Measurements from ENCODE around the gene ISL2. TPM values are rescaled to one million over a fixed set of nuclear protein-coding genes. Genes with fewer than 3 reads are reported as not detected.

ISL2 gene
- total RNA-seq, 1 donor from 2014 or later = 0.38 TPM

DNA sequence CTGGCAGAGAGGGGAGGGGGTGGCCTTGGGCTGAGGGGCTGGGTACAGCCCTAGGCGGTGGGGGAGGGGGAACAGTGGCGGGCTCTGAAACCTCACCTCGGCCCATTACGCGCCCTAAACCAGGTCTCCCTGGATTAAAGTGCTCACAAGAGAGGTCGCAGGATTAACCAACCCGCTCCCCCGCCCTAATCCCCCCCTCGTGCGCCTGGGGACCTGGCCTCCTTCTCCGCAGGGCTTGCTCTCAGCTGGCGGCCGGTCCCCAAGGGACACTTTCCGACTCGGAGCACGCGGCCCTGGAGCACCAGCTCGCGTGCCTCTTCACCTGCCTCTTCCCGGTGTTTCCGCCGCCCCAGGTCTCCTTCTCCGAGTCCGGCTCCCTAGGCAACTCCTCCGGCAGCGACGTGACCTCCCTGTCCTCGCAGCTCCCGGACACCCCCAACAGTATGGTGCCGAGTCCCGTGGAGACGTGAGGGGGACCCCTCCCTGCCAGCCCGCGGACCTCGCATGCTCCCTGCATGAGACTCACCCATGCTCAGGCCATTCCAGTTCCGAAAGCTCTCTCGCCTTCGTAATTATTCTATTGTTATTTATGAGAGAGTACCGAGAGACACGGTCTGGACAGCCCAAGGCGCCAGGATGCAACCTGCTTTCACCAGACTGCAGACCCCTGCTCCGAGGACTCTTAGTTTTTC is 4.9 kb downstream of the ISL2 start:
- Histone ChIP-seq H3K27ac (no peak overlapping the region), H3K9me3 (no peaks in the 10 kb centered on the region), H3K4me1 (peaks cover 73% of the 10 kb centered on the region), H3K36me3 (no peaks in the 10 kb centered on the region), H3K27me3 (ENCODE audit: low read depth) (peaks cover 100% of the 10 kb centered on the region), H3K4me3 (peak overlapping the region; percentile 50)
- DNase-seq = no peak
- intact Hi-C loops (cut with DNase I) = no loop called here
- TF ChIP-seq, protein P1, sequence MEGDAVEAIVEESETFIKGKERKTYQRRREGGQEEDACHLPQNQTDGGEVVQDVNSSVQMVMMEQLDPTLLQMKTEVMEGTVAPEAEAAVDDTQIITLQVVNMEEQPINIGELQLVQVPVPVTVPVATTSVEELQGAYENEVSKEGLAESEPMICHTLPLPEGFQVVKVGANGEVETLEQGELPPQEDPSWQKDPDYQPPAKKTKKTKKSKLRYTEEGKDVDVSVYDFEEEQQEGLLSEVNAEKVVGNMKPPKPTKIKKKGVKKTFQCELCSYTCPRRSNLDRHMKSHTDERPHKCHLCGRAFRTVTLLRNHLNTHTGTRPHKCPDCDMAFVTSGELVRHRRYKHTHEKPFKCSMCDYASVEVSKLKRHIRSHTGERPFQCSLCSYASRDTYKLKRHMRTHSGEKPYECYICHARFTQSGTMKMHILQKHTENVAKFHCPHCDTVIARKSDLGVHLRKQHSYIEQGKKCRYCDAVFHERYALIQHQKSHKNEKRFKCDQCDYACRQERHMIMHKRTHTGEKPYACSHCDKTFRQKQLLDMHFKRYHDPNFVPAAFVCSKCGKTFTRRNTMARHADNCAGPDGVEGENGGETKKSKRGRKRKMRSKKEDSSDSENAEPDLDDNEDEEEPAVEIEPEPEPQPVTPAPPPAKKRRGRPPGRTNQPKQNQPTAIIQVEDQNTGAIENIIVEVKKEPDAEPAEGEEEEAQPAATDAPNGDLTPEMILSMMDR (IDR thresholded peaks at IDR 0.05) = no peak
- ATAC-seq = peak; percentile 25

DNA sequence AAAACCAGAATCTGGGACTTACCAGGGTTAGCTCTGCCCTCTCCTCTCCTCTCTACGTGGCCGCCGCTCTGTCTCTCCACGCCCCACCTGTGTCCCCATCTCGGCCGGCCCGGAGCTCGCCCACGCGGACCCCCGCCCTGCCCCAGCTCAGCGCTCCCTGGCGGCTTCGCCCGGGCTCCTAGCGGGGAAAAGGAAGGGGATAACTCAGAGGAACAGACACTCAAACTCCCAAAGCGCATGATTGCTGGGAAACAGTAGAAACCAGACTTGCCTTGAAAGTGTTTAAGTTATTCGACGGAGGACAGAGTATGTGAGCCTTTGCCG is 5.4 kb downstream of the ISL2 start:
- no peaks in the 10 kb centered on the region for H3K36me3 ChIP-seq
- peaks cover 73% of the 10 kb centered on the region for H3K4me1 ChIP-seq
- DNase-seq = no peak
- H3K4me3 ChIP-seq = no peak overlapping the region
- no peak for ATAC-seq
- no peak overlapping the region for H3K27ac ChIP-seq
- intact Hi-C loops (cut with DNase I) = no loop called here
- TF ChIP-seq, protein P1 (IDR thresholded peaks at IDR 0.05) = no peak
- H3K27me3 ChIP-seq (ENCODE audit: low read depth) = peaks cover 100% of the 10 kb centered on the region
- H3K9me3 ChIP-seq = no peaks in the 10 kb centered on the region

DNA sequence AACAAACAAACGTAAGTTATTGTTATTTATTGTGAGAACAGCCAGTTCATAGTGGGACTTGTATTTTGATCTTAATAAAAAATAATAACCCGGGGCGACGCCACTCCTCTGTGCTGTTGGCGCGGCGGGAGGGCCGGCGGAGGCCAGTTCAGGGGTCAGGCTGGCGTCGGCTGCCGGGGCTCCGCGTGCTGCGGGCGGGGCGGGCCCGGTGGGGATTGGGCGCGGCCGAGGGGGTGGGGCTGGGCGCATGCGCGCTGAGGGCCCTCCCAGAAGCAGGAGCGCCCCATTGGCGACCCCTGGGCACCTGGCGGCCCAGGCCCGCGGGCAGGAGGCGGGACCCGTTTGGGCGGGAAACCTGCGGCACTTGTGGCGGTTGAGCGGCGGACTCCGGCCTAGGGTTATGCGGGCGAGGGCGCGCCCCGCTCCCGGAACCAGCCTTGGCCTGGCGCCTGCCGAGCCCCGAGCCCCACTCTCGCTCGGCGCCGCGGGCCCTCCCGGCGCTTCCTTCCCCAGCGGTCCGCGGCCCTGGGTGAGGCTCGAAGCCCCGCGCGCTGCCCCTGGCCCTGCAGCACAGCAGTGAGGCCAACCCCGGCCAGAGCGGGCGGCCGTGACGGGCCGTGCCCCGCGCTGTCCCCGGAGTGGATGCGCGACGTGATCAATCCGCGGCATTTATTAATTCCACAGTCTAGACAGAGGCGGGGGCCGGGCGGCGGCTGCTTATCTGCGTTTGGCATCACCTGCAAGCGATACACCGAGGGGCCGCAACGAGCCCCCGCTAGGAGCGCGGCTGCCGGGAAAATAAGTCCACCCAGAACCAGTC is 6.0 kb downstream of the ISL2 start:
- no peaks in the 10 kb centered on the region for H3K9me3 ChIP-seq
- H3K27ac ChIP-seq = no peak overlapping the region
- intact Hi-C loops (cut with DNase I) = no loop called here
- peaks cover 73% of the 10 kb centered on the region for H3K4me1 ChIP-seq
- DNase-seq = no peak
- peak overlapping the region; percentile 23 for H3K4me3 ChIP-seq
- H3K27me3 ChIP-seq (ENCODE audit: low read depth) = peaks cover 100% of the 10 kb centered on the region
- ATAC-seq = no peak
- H3K36me3 ChIP-seq = no peaks in the 10 kb centered on the region
- TF ChIP-seq, protein P1 (IDR thresholded peaks at IDR 0.05) = no peak

DNA sequence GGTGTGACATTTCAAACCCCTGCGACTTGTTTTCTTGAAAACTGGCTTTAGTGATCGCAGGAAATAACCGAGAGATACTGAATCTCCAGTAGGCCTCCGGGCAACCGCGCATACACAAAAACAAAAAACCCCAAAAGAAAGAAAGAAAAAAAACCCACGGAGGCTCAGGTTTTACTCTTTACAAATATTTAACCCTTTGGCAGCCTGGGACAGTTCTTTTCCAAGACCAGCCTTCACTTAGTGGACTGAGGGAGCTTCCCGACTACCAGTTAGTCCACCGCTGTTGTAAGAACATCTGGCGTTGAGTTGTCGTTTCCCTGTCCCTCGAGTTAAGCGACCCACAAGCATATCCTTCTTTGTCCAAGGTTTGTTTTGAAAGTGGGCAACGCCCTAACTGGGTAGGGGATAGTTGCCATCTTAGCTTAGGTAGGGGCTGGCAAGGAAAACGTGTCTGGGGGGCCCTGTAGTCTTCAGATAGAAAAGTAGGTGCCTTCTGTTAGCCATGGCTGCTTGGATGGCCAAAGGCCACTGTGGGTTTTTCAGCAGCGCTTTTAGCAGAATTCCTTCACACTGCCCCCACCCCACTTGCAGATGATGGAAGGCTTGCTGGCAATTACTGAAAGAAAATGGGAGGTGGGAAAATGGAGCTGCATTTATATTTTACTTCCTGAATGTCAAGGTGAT is 6.9 kb downstream of the ISL2 start:
- intact Hi-C loops (cut with DNase I) = no loop called here
- Histone ChIP-seq H3K4me1 (peaks cover 66% of the 10 kb centered on the region), H3K27me3 (ENCODE audit: low read depth) (peaks cover 100% of the 10 kb centered on the region), H3K9me3 (no peaks in the 10 kb centered on the region), H3K4me3 (no peak overlapping the region), H3K27ac (no peak overlapping the region), H3K36me3 (no peaks in the 10 kb centered on the region)
- DNase-seq = no peak
- TF ChIP-seq, protein P1 (IDR thresholded peaks at IDR 0.05) = no peak
- no peak for ATAC-seq

DNA sequence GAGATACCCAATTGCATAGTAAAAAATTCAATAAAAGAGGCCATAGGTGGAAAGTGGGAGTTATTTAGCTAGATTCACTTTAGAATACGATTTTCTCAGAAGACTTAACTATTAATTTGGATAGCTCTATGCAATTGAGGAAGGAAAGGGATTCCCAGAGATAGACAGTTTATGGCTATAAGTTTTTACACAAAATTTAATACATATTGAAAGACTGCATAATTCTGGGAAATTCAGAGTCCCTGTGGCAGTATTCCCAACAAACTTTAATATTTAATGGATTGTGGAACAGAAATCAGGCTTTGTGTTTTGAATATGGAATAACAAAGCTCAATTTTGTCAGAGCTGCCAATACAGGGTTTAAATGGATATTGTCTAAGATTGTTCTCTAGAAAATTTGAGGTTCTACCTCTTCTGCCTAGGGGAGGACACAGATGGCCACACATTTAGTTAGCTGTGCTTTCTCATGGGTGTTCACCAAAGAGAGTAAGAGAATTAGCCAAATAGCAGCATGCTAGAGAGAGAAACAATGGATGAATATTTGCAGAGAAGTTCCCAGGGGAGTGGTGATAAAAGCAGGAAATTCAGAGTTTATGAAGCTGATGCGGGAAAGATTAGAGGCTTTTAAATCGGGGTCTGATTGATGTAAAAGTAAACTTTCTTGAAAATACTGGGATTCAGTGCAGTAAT is 8.5 kb downstream of the ISL2 start:
- no peaks in the 10 kb centered on the region for H3K36me3 ChIP-seq
- intact Hi-C loops (cut with DNase I) = no loop called here
- peaks cover 91% of the 10 kb centered on the region for H3K27me3 ChIP-seq (ENCODE audit: low read depth)
- ATAC-seq = no peak
- H3K27ac ChIP-seq = no peak overlapping the region
- H3K9me3 ChIP-seq = no peaks in the 10 kb centered on the region
- H3K4me3 ChIP-seq = no peak overlapping the region
- TF ChIP-seq, protein P1 (IDR thresholded peaks at IDR 0.05) = no peak
- DNase-seq = no peak
- H3K4me1 ChIP-seq = peaks cover 58% of the 10 kb centered on the region
